Stimulated activated CD8-positive, alpha-beta memory T cell treated with anti-CD3 and anti-CD28 coated beads, Interleukin-2, amount 100 ng/mL, for 1 hour (primary cell): ENCODE measurements around the gene SMAD3.

Experiments
- DNase-seq, 2 donors: peaks; one replicate each; pipeline ENCODE4 v3.0.0-alpha.2; 2020; ENCODE audit warnings: low read depth in 2 of 2

The SMAD3 gene

DNA sequence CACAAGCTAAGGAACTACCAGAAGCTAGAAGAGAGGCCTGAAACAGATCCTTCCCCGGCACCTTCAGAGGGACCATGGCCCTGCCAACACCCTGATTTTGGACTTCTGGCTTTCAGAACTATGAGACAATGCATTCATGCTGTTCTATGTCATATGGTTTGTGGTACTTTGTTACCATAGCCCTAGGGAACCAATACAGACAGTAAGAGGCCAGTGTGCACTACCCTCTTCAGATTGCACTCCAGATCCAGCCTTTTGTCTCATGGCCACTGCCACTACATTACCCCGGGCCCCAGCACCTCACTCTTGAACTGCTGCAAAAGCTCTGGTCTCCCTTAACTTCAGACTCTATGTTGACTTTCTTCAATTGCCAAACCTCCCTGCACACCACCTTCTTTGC lies 165.1 kb downstream of the SMAD3 start:
- DNase-seq, result no peak

DNA sequence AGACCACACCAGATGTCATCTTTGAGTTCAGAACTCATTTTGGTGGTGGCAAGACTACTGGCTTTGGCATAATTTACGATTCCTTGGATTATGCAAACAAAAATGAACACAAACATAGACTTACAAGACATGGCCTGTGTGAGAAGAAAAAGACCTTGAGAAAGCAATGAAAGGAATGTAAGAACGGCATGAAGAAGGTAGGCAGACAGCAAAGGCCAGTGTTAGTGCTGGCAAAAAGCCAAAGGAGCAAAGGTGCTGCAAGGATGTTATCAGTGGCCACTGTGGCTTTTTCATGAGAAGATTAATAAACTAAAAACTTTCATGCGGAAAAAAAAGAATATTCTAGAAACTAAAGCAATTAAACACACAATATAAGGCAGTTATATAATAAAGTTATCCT lies 167.2 kb downstream of the SMAD3 start:
- DNase-seq, result no peak

DNA sequence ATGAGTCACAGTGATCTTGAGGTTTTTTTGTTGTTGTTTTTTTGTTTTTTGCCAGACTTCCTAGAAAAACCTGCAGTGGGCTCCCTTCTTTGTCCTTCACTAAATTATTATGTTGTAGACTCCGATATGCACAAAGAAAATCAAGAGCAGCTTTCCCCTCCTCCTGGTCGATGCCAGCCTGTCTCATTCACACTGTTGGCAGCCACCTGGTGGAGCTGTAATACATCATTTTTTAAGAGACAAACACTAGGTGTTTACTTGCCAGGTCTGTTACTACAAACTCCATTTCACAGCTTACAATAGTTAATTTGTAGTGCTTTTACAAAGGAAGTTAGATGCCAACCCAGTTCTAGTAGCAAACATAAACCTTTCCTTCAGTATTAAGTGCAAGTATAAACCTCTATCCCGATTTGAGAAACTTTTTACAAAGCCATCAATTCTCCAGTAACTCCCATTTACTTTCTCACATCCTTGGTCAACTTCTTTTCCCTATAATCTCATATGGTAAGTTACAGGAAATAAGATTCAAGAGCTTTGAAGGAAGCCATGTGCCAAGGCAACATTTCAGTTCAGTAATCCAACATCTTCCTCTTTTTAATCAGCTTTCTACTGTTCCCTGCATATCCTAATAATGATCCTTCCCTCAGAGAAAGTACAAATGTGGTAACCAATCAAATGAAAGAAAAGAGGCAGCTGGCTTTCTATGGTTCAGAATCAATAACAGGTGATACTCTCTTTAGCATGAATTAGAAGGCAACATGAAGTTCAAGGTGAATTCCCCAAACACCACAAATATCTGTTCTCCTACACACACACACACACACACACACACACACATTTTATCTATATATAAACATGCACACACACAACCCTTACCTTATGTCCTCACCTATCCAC lies 175.1 kb downstream of the SMAD3 start:
- DNase-seq, result no peak

- no peak for DNase-seq
Observed at GRCh38 chr15:67241132-67241855, 175.9 kb downstream of the SMAD3 start.

DNA sequence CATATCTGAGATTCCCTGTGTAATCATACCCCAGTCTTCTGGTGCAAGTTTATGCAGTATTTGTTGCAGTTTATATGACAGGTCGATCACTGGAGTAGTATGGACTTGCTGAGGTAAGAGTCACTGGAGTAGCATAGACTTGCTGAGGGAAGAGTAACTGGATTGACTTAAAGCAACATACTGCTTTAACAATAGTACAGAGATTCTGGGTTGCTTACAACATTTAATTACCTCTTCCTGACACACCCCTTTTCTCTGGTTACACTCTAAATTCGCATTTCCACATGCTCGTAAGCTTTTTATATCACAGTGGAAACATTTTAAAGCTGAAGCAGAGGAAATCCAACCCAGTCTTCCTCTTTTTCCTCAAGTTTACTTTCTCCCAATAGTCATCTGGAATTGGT lies 177.3 kb downstream of the SMAD3 start:
- no peak for DNase-seq
